Measurements from ENCODE around the gene CAPN1. TPM values are rescaled to one million over a fixed set of nuclear protein-coding genes. Genes with fewer than 3 reads are reported as not detected.

CAPN1 gene
- total and polyA plus RNA-seq, 2 donors (not counting 1 experiment from before 2014, with no cell fraction given), result 192 to 202 TPM

DNA sequence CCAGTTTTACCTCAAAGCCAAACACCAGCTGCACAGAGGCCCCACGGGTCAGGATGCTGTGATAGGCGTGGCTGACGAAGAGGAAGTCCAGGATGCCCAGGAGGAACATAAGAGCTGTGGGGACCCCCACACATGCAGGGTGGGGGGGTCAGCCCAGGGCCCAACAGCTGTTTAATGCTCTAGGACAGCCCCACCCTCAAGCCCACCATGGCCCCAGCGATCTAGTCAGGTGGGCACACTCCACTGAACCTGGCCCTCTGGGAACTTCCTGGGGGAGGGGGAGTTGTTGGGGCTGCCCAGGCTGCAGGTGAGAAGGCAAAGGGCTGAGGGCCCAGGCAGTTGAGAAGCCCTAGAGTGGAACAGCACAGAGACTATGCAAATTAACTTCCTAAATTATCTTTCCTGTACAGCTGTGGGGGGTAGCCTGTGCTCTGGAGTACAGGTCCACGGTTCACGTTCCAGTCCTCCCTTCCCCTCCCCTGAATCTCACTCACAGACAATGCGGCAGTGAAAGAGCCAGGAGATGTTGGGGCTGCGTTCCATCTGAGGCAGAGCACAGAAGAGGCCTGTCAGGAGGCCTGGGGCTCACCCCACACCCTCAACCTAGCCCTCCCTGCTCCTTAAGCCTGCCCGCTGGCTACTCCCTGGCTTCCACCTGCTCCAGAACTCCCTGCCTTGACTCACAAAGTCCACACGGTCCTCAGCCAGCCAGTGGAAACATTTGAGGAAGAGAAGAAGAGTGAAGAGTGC lies 49.3 kb upstream of the CAPN1 start:
- no peaks in the 10 kb centered on the region for H3K9me3 Mint-ChIP-seq (ENCODE audit: insufficient read depth)
- H3K27me3 ChIP-seq (replicated peaks in 1 of 4; ENCODE audit: control extremely low read depth in 1 of 4, control insufficient read depth in 3 of 4, insufficient read depth in 4 of 4, low read length in 3 of 4), result no peaks in the 10 kb centered on the region
- ChIA-PET POLR2A (interaction anchor here (0.5 to 8.8 kb wide), 7 partner anchors 13 to 130 kb away, joined by 3 to 160 read pairs (median 4); partner anchors contain the start of genes CAPN1, FAU, MRPL49 and POLA2), CTCF (interaction anchor here (1.0 to 7.5 kb wide), 7 partner anchors 11 to 284 kb away, joined by 3 to 64 read pairs (median 24); partner anchors contain the start of genes CAPN1, FAU, MRPL49 and TM7SF2)
- H3K4me1 Mint-ChIP-seq, result peaks cover 68% of the 10 kb centered on the region
- peaks cover 3 to 50% of the 10 kb centered on the region in 2 experiments for H3K36me3 ChIP-seq (replicated peaks in 1 of 2; ENCODE audit: control extremely low read depth in 1 of 2, control insufficient read depth in 1 of 2, extremely low read depth in 1 of 2, insufficient read depth in 2 of 2, low read length in 1 of 2)
- H3K4me2 ChIP-seq (replicated peaks; ENCODE audit: low read depth, low read length, poor library complexity, severe bottlenecking), result peak overlapping the region; percentile 89
- no peak for TF ChIP-seq EZH2 (IDR thresholded peaks at IDR 0.05; ENCODE audit: borderline replicate concordance, insufficient read depth, low read depth, low read length, poor library complexity, severe bottlenecking)
- TF ChIP-seq, protein P1, sequence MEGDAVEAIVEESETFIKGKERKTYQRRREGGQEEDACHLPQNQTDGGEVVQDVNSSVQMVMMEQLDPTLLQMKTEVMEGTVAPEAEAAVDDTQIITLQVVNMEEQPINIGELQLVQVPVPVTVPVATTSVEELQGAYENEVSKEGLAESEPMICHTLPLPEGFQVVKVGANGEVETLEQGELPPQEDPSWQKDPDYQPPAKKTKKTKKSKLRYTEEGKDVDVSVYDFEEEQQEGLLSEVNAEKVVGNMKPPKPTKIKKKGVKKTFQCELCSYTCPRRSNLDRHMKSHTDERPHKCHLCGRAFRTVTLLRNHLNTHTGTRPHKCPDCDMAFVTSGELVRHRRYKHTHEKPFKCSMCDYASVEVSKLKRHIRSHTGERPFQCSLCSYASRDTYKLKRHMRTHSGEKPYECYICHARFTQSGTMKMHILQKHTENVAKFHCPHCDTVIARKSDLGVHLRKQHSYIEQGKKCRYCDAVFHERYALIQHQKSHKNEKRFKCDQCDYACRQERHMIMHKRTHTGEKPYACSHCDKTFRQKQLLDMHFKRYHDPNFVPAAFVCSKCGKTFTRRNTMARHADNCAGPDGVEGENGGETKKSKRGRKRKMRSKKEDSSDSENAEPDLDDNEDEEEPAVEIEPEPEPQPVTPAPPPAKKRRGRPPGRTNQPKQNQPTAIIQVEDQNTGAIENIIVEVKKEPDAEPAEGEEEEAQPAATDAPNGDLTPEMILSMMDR (IDR thresholded peaks at IDR 0.05), result no peak
- H3K79me2 ChIP-seq (ENCODE audit: control insufficient read depth, insufficient read depth, low read length), result peaks cover 75% of the 10 kb centered on the region
- H2AFZ ChIP-seq (ENCODE audit: insufficient read depth, low read depth, low read length, poor library complexity, severe bottlenecking), result no peak overlapping the region
- peak; percentile 88 for DNase-seq
- H3K9ac ChIP-seq (ENCODE audit: low read length), result peak overlapping the region; percentile 99
- no peaks in the 10 kb centered on the region for H3K27me3 Mint-ChIP-seq
- ATAC-seq (ENCODE audit: low read depth), result peak; percentile 57
- intact Hi-C loops (cut with micrococcal nuclease), result loop anchor here (1.0 to 5.0 kb wide), 5 partner anchors 10 to 485 kb away; partner anchors contain the start of genes CAPN1, FAU, MRPL49 and PCNX3
- H3K9me3 ChIP-seq (ENCODE audit: control extremely low read depth in 1 of 3, control insufficient read depth in 2 of 3, insufficient read depth in 1 of 3, low read length in 2 of 3), result no peaks in the 10 kb centered on the region
- H3K27ac Mint-ChIP-seq, result peak overlapping the region; percentile 99
- peaks cover 66% of the 10 kb centered on the region for H4K20me1 ChIP-seq (ENCODE audit: control insufficient read depth, insufficient read depth, low read length, poor library complexity, severe bottlenecking)
- H3K4me3 ChIP-seq (ENCODE audit: control extremely low read depth in 1 of 5, extremely low read depth in 1 of 5, insufficient read depth in 1 of 5, low read depth in 2 of 5, low read length in 4 of 5), result peak overlapping the region; percentile 76 to 99 (median 96)
- peak overlapping the region; percentile 98 to 99 for H3K27ac ChIP-seq (ENCODE audit: low read length in 2 of 2)
- H3K4me3 Mint-ChIP-seq, result peak overlapping the region; percentile 97
- WGBS (ENCODE audit: insufficient coverage), result 0% methylated on average over 3 of the region's 10 CpGs
- H3K4me1 ChIP-seq (ENCODE audit: control insufficient read depth in 2 of 2, insufficient read depth in 2 of 2, low read length in 2 of 2), result peaks cover 43 to 71% of the 10 kb centered on the region in 2 donors
